Stimulated activated CD4-positive, alpha-beta T cell treated with anti-CD3 and anti-CD28 coated beads, Interleukin-1b, Interleukin-23, amount 100 ng/mL, for 1 hour (primary cell): Measurements from ENCODE around the gene PRR16.

ENCODE experiments used
- DNase-seq, 2 donors: peaks; one replicate each; pipeline ENCODE4 v3.0.0-alpha.2; 2020; ENCODE audit warnings: low read depth in 2 of 2

The PRR16 gene

GRCh38 chr5:120567921-120568320, 103.8 kb downstream of the PRR16 start:
- DNase-seq: no peak

GRCh38 chr5:120568711-120569110, 104.6 kb downstream of the PRR16 start:
- no peak for DNase-seq

GRCh38 chr5:120576588-120576987, 112.5 kb downstream of the PRR16 start:
- no peak for DNase-seq

GRCh38 chr5:120582635-120583034, 118.5 kb downstream of the PRR16 start:
- no peak for DNase-seq

- DNase-seq: no peak
Measured at GRCh38 chr5:120586646-120587045, 122.5 kb downstream of the PRR16 start.

- no peak for DNase-seq
Measured at GRCh38 chr5:120591911-120592310, 127.8 kb downstream of the PRR16 start.

- DNase-seq: no peak
Measured at GRCh38 chr5:120599576-120599975, 135.5 kb downstream of the PRR16 start.

- no peak for DNase-seq
Measured at GRCh38 chr5:120600639-120601038, 136.5 kb downstream of the PRR16 start.

- DNase-seq: no peak
Measured at GRCh38 chr5:120602033-120602432, 137.9 kb downstream of the PRR16 start.

- no peak for DNase-seq
Measured at GRCh38 chr5:120604884-120605283, 140.8 kb downstream of the PRR16 start.

- DNase-seq: no peak
Measured at GRCh38 chr5:120605325-120606079, 141.4 kb downstream of the PRR16 start.

- no peak for DNase-seq
Measured at GRCh38 chr5:120609570-120609969, 145.5 kb downstream of the PRR16 start.

- DNase-seq: no peak
Measured at GRCh38 chr5:120610145-120610544, 146.0 kb downstream of the PRR16 start.

GRCh38 chr5:120613729-120614128, 149.6 kb downstream of the PRR16 start:
- DNase-seq: no peak

- DNase-seq: no peak
Measured at GRCh38 chr5:120614531-120615180, 150.6 kb downstream of the PRR16 start.

GRCh38 chr5:120615967-120616645, 152.0 kb downstream of the PRR16 start:
- DNase-seq: no peak

- DNase-seq: no peak
Measured at GRCh38 chr5:120621339-120621738, 157.2 kb downstream of the PRR16 start.

GRCh38 chr5:120624021-120624563, 160.0 kb downstream of the PRR16 start:
- DNase-seq: no peak

GRCh38 chr5:120628156-120628555, 164.1 kb downstream of the PRR16 start:
- no peak for DNase-seq

GRCh38 chr5:120630550-120630949, 166.4 kb downstream of the PRR16 start:
- DNase-seq: no peak

- no peak for DNase-seq
Measured at GRCh38 chr5:120631611-120632010, 167.5 kb downstream of the PRR16 start.

GRCh38 chr5:120632430-120632829, 168.3 kb downstream of the PRR16 start:
- no peak for DNase-seq

GRCh38 chr5:120638449-120638848, 174.3 kb downstream of the PRR16 start:
- no peak for DNase-seq
